HG03039 (cell line): ENCODE measurements around the gene TMEM238L.

Experiments
- ATAC-seq: cut with Tn5 transposase; IDR thresholded peaks from one replicate; pipeline ENCODE4 v1.9.1; 2021; ENCODE audit warnings: mild to moderate bottlenecking, moderate library complexity; ENCODE audit not compliant: unreplicated experiment

Gene TMEM238L

DNA sequence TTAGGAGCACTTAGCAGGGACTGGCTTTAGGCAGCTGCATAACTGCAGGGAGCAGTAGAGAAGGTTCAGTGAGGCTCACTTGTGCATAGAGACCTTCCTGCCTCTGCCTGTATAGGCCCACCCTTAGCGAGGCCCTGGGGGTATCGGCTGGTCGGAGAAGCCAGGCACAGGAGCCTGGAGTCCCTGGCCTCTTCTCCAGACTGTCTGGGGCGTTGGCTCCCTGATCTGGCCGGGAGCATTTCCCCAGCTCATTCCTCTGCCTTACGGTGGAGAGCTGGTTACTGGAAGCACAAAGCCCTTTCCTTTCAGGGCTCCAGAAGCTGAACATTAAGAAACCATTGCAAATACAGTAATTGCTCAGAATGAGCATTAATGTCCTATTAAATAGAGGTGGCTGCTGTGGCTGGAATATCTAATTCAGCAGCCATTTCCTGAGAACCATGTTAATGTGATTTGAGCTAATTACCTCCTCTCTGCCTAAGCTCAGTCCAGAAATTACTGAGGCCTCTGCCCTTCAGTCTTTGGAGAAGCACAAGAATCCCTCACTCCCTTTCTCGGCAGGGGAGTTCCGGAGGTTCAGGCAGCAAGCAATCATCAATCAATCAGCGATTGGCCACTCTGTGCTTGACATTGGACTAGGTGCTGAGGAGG lies 55.2 kb downstream of the TMEM238L start:
- no peak for ATAC-seq

- ATAC-seq = no peak
Measured at GRCh38 chr17:10745231-10745630, 58.7 kb downstream of the TMEM238L start.
